DMS79 (cell line): ENCODE results near the gene ASIC2.

Experiments used
- DNase-seq: peaks from one replicate; lab custom pipeline; 2025; lab: John Stamatoyannopoulos, UW

Gene ASIC2

GRCh38 chr17:33287096-33287725, 5.9 kb downstream of the ASIC2 start:
- DNase-seq, result no peak

- DNase-seq, result no peak
These were observed 7.7 kb downstream of the ASIC2 start for GRCh38 chr17:33285413-33285812.

- peak; percentile 34 for DNase-seq
These were observed 9.1 kb downstream of the ASIC2 start for GRCh38 chr17:33284022-33284421.

GRCh38 chr17:33280162-33280943, 12.7 kb downstream of the ASIC2 start:
- no peak for DNase-seq

- no peak for DNase-seq
These were observed 15.5 kb downstream of the ASIC2 start for GRCh38 chr17:33277436-33278100.

GRCh38 chr17:33273743-33274410, 19.2 kb downstream of the ASIC2 start:
- no peak for DNase-seq

GRCh38 chr17:33273271-33273670, 19.8 kb downstream of the ASIC2 start:
- no peak for DNase-seq

GRCh38 chr17:33272438-33272837, 20.7 kb downstream of the ASIC2 start:
- no peak for DNase-seq

GRCh38 chr17:33269337-33270060, 23.6 kb downstream of the ASIC2 start:
- no peak for DNase-seq

GRCh38 chr17:33267851-33268548, 25.1 kb downstream of the ASIC2 start:
- DNase-seq, result no peak

GRCh38 chr17:33267271-33267790, 25.8 kb downstream of the ASIC2 start:
- DNase-seq, result no peak

GRCh38 chr17:33266611-33267010, 26.5 kb downstream of the ASIC2 start:
- no peak for DNase-seq

GRCh38 chr17:33266116-33266515, 27.0 kb downstream of the ASIC2 start:
- DNase-seq, result no peak

- no peak for DNase-seq
These were observed 29.7 kb downstream of the ASIC2 start for GRCh38 chr17:33263396-33263795.

- peak; percentile 8 for DNase-seq
These were observed 30.6 kb downstream of the ASIC2 start for GRCh38 chr17:33262266-33263123.

GRCh38 chr17:33261820-33262219, 31.3 kb downstream of the ASIC2 start:
- DNase-seq, result peak; percentile 67

GRCh38 chr17:33260638-33261037, 32.5 kb downstream of the ASIC2 start:
- peak; percentile 92 for DNase-seq

- no peak for DNase-seq
These were observed 34.8 kb downstream of the ASIC2 start for GRCh38 chr17:33258296-33258695.

GRCh38 chr17:33245183-33245582, 47.9 kb downstream of the ASIC2 start:
- no peak for DNase-seq

- no peak for DNase-seq
These were observed 49.4 kb downstream of the ASIC2 start for GRCh38 chr17:33243732-33244131.
